NCI-H146 (cell line): ENCODE data around the gene MYO5B.
"Not testable (repeated sequence)": the region's sequence is repeated elsewhere in the genome, so short reads cannot be mapped to it uniquely, and the experiment has no call there.

Experiments
- DNase-seq: peaks from one replicate; lab custom pipeline; 2025; lab: John Stamatoyannopoulos, UW

MYO5B gene

GRCh38 chr18:50099725-50100407, 95.1 kb downstream of the MYO5B start:
- DNase-seq, result no peak

GRCh38 chr18:50097702-50098101, 97.2 kb downstream of the MYO5B start:
- DNase-seq, result no peak

- DNase-seq, result no peak
Observed at GRCh38 chr18:50096766-50097435, 98.0 kb downstream of the MYO5B start.

GRCh38 chr18:50094786-50095185, 100.2 kb downstream of the MYO5B start:
- DNase-seq, result not testable (repeated sequence)

DNA sequence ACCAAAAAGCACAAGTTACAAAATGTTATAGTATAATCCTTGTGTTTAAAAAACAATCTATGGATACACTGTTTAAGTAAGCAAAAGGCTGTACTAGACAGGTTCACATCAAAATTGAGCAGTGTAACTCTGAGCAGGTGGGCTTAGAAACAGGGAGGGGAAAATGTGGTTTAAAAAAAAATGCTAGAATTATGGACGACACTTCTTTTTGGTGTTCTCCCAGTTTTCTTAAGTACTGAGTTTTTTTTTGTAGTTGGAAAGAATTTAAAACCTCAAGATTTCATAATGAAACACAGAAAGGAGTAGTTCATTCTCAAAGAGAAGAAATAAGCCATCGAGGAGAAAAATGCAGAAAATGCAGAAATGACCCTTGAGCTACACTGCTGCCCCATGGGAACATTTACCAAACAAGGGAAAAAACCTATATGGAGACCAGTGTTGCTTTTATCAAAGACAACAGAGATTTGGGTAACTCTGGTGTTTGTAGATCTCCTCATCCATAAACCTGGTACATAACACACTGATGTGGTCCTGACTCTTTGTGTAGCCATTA, 100.7 kb downstream of the MYO5B start:
- DNase-seq, result no peak

DNA sequence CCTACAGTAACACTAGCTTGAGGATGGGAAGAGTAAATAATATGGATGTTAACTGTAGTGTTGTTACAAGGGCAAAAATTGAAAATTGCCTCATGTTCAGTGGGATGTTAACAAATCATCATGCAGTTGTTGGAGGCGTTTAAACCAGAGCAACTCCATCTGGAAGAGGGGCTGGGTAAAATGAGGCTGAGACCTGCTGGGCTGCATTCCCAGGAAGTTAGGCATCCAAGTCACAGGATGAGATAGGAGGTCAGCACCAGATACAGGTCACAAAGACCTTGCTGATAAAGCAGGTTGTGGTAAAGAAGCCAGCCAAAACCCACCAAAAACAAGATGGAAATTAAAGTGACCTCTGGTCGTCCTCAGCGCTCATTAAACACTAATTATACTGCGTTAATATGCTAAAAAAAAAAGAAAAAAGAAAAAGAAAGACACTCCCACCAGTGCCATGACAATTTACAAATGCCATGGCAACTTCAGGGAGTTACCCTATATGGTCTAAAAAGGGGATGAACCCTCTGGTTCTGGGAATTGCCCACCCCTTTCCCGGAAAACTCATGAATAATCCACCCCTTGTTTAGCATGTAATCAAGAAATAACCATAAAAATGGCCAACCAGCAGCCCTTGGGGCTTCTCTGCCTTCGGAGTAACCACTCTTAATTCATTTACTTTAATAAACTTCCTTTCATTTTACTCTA, 101.4 kb downstream of the MYO5B start:
- DNase-seq, result no peak

DNA sequence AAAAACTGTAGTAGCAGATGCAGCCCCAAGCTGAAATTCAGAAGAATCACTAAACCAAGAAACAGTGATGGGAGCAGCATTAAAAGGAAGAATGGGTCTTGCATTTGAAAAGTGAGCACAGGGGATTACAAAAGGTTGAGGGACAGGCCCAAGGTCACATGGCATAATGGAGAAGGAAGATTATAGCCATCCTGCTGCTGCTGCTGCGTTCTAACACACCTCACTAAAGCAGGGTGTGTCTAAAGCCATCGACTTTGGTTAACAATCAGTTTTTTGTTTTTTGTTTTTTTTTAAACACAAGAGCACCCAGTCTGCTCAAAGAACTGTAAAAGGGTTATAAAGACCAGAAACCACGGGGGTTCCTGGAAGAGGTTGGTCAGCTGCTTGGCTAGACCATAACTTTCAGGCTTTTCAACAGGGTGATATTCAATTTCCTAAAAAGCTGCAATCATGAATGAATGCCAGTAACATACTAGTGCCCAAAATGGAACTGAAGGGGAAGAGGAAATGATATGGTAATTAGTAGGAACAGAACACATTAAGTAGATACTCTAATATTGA, 102.6 kb downstream of the MYO5B start:
- DNase-seq, result no peak

- no peak for DNase-seq
Observed at GRCh38 chr18:50091509-50092244, 103.3 kb downstream of the MYO5B start.

DNA sequence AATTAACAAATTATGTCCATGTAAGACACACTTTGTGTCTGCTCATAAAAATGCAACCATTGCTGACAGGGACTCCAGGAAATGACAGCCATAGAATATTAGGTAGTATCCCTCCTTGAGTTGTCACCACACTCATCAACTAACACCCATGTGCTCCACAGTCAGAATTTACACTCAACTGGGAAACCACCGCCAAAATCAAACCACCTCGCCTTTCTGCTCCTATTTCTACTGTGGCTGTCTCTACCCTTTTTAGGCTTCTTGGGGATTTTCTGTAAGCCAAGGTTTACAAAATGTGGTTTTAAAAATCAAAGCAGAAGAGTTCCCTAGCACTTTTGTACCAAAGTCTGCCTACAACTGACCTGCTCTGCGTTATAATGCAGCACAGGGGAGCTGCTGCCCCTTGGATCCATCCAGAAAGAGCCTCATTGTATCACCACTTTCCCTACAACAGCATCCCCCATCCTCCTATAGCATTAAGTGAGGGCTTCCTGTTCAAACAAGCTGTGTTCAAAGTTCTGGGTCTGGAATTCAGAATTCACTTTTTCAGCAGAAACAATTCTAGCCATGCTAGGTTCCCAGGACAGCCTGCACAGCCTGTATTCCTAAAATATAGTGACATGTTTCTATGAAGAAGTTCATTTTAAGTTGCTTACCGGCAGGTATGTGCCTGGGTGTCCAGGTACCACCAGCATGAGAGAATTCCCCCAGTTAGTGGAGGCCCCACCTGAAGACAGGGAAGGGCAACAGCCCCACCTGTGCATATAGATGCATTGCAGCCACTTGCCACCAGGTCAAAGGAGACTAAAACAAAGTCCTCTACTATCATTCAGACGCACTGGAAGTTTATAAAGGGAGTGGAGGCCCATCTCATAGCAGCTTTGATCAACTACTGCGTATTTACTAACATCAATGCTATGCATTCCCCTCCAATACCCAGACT, 104.3 kb downstream of the MYO5B start:
- no peak for DNase-seq

GRCh38 chr18:50089702-50090101, 105.2 kb downstream of the MYO5B start:
- DNase-seq, result no peak

GRCh38 chr18:50083708-50084107, 111.2 kb downstream of the MYO5B start:
- DNase-seq, result no peak

DNA sequence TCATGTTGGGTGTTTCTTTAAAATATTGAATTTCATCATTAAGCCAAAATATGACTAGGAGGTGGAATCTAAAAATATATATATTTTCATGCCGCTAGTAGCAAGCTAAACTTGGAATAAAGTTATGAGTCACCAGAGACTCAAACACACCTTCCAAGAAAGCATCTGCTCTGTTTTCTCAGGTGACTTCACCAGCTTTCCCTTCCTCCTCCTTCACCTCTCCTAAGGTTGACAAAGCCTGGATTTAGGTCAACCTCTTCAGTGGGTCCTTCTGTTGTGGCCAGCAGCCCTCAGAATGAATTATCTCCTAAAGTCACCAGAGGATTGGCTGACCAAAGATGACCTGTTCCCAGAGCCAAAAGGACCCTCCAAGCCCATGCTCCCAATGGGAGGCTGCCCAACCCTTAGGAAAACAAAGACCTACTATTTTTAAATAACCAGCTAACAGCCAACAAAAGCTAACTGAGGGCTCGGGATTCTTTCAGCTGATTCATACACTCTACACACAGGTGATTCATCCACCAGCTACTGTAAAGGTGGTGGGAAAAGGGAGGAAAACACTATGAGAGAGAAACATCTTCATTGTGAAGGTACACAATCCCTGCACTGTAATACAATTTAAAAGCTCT, 113.9 kb downstream of the MYO5B start:
- DNase-seq, result no peak

GRCh38 chr18:50080316-50080715, 114.6 kb downstream of the MYO5B start:
- DNase-seq, result no peak

DNA sequence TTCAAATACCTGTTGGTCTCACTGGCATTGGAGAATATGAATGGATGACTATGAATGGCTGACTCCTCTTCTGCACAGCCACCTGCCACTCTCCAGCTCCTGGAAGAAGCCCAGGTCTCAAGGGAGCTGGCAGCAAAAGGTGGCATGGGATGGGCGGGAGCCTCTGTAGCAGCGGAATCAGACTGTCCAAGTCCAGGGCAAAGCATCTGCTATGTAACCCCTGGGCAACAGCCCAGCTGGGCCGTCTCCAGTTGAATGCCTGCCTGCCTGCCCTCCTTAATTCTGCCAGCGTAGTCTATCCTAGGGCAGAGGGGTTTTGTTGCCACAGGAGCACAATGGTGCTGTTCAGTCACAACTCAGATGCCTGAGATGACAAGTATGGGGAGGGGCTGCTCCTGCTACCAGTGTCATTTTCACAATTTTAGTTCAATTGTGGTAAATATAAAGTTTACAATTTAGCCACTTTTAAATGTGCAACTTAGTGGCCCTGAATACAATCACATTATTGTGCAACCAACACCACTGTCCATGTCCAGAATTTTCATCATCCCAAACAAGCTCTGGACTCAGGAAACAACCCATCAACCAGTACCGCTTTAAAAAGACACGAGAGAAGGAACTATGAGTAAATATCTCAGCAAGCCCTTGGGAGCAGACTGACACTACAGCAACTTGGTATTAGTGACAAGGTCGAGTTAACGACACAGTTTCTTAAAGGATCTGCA, 115.2 kb downstream of the MYO5B start:
- no peak for DNase-seq

DNA sequence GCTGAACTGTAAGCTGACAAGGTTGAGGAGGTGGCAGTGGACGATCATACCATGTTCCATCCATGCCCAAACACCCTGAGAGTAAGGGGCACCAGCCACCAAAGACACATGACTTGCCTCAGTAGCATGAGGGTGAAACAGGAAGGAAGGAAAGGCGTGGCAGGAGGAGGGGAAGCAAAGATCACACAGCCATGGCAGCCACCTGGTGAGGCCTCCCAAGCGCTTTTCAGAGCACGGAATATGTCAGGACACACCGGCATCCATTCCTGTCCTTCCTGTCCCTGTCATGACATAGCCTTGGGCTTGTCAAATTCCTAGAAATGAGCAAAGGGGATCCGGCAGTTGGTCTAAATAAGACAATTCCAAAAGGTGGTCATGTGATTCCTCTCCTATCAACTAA, 118.7 kb downstream of the MYO5B start:
- no peak for DNase-seq

DNA sequence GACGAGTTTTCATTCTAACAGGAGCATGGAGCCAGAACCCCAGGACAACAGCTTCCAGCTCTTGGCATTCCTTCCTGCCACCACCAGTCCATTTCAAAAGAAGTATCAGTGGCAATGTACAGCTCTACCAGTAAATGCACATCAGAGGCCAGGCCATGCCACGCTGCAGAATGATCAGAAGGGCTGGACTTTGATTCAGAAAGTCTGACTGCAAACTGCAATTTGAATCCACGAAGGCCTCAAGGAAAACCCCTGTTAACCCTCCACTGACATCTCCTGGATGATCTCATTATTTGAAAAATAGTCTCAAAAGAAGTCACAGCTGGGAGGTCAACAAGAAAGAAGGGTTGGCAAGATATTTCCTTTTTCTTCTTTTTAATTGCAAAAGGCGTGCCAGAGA, 119.2 kb downstream of the MYO5B start:
- no peak for DNase-seq

GRCh38 chr18:50074404-50074803, 120.5 kb downstream of the MYO5B start:
- DNase-seq, result no peak

DNA sequence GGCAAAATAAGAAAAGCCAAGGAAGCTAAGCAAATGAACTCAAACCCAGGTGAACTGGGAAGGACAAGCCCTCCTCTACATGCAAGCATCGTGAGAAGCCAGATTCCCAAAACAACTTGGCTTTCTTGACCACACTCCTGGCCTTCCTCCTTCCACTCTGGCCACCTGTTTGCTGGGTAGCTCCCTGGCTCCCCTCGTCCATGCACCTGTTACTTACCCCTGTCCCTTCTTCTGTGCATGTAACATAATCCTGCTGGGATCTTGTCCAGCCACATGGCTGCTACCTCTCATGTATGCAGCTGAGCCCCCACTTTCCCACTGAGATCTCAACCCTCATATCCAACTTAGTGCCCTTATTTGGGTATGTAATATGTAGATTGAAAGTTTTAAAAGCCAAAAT, 121.6 kb downstream of the MYO5B start:
- no peak for DNase-seq

DNA sequence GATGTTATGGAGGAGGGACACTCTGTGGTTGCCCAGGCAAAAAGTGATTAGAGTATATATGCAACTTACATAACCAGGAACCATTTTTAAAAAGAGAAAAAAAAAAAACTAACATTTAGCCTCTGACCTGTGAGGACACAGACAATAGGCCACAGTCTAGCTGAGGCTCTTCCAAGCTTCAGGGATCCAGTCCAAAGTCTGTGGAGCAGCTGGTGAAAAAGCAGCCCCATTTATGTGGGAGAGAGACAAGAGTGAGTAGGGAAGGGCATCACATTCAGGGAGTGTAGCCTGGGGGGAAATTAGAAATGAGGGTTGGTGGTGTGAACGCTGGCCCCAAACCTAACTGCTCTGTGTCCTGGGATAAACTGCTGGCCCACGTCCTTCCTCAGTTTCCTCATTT, 122.8 kb downstream of the MYO5B start:
- no peak for DNase-seq

- no peak for DNase-seq
Observed at GRCh38 chr18:50071397-50071796, 123.5 kb downstream of the MYO5B start.
